ENCODE measurements around the gene ORMDL2. TPM values are rescaled to one million over a fixed set of nuclear protein-coding genes. Genes with fewer than 3 reads are reported as not detected.

ORMDL2 gene
- total and polyA plus RNA-seq, 11 donors = 9.6 to 61.9 (median 23.7) TPM

DNA sequence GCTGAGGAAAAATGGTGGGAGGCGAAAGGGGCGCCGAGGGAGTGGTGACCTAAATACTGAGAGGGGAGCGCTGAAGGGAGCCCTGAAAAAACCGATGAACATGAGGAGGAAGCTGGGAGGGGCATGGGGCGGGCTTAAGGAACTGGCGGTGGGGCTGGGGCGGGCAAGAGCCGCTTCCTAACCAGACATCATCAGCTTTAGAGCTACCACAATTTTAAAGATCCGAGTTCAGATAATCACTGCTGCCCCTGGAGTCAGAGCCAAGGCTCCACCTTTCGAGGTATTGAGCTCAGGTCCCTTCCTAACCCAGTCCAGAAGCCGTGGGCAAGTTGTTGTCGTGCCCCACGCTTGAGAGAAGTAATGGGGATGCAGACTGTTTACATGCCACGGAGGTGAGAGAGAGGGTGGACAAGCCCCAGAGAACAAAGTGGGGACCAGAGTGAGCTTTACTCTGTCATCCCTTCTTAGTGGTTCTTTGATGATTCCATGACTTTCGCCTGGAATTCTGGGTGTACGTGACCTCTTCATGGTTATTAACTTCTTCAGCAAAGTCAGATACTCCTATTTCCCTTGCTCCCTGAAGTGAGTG is 393 bp downstream of the ORMDL2 start:
- intact Hi-C loops (cut with DNase I) = loop anchor here in 6 of 10 donors (2.0 to 10.0 kb wide), 8 partner anchors 76 to 224 kb away; partner anchors contain the start of genes PYM1 (in 3 of the 6), GDF11 (in 1 of the 6), RAB5B (in 1 of the 6) and RPS26 (in 1 of the 6)
- Histone ChIP-seq H3K36me3 (peaks cover 0 to 71% (median 62%) of the 10 kb centered on the region in 9 donors), H3K27me3 (no peaks in the 10 kb centered on the region), H3K4me1 (peaks cover 4 to 43% (median 29%) of the 10 kb centered on the region in 12 donors), H3K9me3 (no peaks in the 10 kb centered on the region), H3K4me3 (peak overlapping the region; percentile 55 to 95 (median 74)), H3K27ac (peak overlapping the region in 11 of 12 donors; percentile 51 to 91 (median 79))
- ATAC-seq (peak; percentile 43 to 60 (median 56)), DNase-seq (no peak)
- WGBS, 4 donors = 1 to 2% (median 2%) methylated on average over 16 to 17 of the region's 17 CpGs
- no peak for TF ChIP-seq POLR2A (IDR thresholded peaks at IDR 0.05)
- TF ChIP-seq CTCF (IDR thresholded peaks at IDR 0.05) = no peak

DNA sequence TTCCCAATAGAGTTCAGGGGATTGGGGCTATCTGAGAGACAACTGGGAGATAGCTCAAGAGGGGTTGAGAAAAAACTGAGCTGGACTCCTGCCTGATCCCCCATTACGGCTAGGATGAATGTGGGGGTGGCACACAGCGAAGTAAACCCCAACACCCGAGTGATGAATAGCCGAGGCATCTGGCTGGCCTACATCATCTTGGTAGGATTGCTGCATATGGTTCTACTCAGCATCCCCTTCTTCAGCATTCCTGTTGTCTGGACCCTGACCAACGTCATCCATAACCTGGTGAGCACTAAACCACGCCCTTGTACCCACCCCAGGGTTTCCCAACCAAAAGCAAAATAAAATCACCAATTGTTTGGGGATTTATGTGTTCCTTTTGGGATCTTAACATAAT is 1.0 kb downstream of the ORMDL2 start:
- no peaks in the 10 kb centered on the region for H3K27me3 ChIP-seq
- peak overlapping the region in 4 of 12 donors; percentile 79 to 91 (median 87) for H3K27ac ChIP-seq

GRCh38 chr12:55820679-55821078 is 2.8 kb downstream of the ORMDL2 start:
- Histone ChIP-seq H3K4me3 (no peak overlapping the region), H3K9me3 (no peaks in the 10 kb centered on the region), H3K4me1 (peaks cover 0 to 39% (median 18%) of the 10 kb centered on the region in 12 donors), H3K36me3 (peaks cover 0 to 61% (median 48%) of the 10 kb centered on the region in 9 donors), H3K27me3 (no peaks in the 10 kb centered on the region), H3K27ac (no peak overlapping the region)
- WGBS, 4 donors = 81 to 90% (median 86%) methylated on average over 1 of the region's 1 CpG
- no peak for ATAC-seq
- intact Hi-C loops (cut with DNase I) = loop anchor here in 2 of 10 donors (1.0 to 10.0 kb wide), 2 partner anchors 8 to 224 kb away; partner anchors contain the start of gene RPS26 (in 1 of the 2)
- DNase-seq = no peak
- no peak for TF ChIP-seq POLR2A (IDR thresholded peaks at IDR 0.05)
- TF ChIP-seq CTCF (IDR thresholded peaks at IDR 0.05) = peak in 1 of 12 donors; percentile 12

More for the DNA sequence above, 1.0 kb downstream of the ORMDL2 start:
- TF ChIP-seq POLR2A (IDR thresholded peaks at IDR 0.05) = no peak
- no peak for TF ChIP-seq CTCF (IDR thresholded peaks at IDR 0.05)
- Histone ChIP-seq H3K9me3 (no peaks in the 10 kb centered on the region), H3K4me1 (peaks cover 4 to 39% (median 29%) of the 10 kb centered on the region in 12 donors), H3K36me3 (peaks cover 0 to 67% (median 60%) of the 10 kb centered on the region in 9 donors), H3K4me3 (peak overlapping the region in 7 of 12 donors; percentile 69 to 95 (median 81))
- DNase-seq (no peak), ATAC-seq (no peak)
- 75 to 85% (median 85%) methylated on average over 6 of the region's 6 CpGs for WGBS, 4 donors
- intact Hi-C loops (cut with DNase I) = loop anchor here in 6 of 10 donors (2.0 to 10.0 kb wide), 8 partner anchors 77 to 223 kb away; partner anchors contain the start of genes PYM1 (in 3 of the 6), GDF11 (in 1 of the 6), RAB5B (in 1 of the 6) and RPS26 (in 1 of the 6)

DNA sequence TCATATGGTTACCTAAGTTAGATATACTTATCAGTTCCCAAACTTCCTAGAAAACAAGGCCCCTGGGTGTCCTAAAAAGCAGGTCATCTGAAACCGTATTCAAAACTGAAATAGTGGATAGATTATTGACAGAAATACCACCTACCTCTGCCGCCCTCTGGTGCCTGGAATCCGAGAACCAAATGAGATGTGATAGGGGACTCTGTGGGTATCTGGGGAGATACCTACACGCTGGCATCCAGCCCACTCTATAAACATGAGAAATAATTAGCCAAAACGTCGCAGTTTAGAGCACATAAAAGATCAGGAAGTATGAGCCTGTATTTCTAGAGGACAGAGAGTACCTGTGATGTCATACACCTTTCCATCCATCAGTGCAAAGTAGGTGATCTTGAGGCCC is 4.4 kb downstream of the ORMDL2 start:
- intact Hi-C loops (cut with DNase I) = loop anchor here in 1 of 10 donors (10.0 kb wide), 1 partner anchor 223 kb away; the partner anchor contains the start of gene RPS26
- peaks cover 0 to 61% (median 45%) of the 10 kb centered on the region in 9 donors for H3K36me3 ChIP-seq
- TF ChIP-seq POLR2A (IDR thresholded peaks at IDR 0.05) (no peak), CTCF (IDR thresholded peaks at IDR 0.05) (peak in 7 of 12 donors; percentile 9 to 28 (median 23))
- ATAC-seq = no peak
- H3K4me1 ChIP-seq = peaks cover 0 to 43% (median 15%) of the 10 kb centered on the region in 12 donors
- WGBS, 4 donors = 33 to 39% (median 35%) methylated on average over 6 of the region's 6 CpGs
- H3K9me3 ChIP-seq = no peaks in the 10 kb centered on the region
- H3K4me3 ChIP-seq = no peak overlapping the region
- no peaks in the 10 kb centered on the region for H3K27me3 ChIP-seq
- H3K27ac ChIP-seq = no peak overlapping the region
- no peak for DNase-seq

All from heart left ventricle (tissue), 16 donors.